Caco-2 (cell line): Measurements from ENCODE around the gene RASGRF2. TPM values are rescaled to one million over a fixed set of nuclear protein-coding genes. Genes with fewer than 3 reads are reported as not detected.

Experiments
- BruUV-seq: library from RNA; stranded (reverse); fragments of 400-500 nt; replicated peaks from 2 replicates; lab custom pipeline; 2021; lab: Mats Ljungman, UMichigan
- CTCF ChIA-PET: fragments of 300-600 bp; sonication (Branson Sonifier 250); formaldehyde crosslinking; loops from one replicate; lab custom pipeline; 2022; ENCODE audit warnings: antibody characterized with exemption; lab: Charles Lee
- POLR2A ChIA-PET: fragments of 300-600 bp; sonication (Branson Sonifier 250); formaldehyde crosslinking; loops from one replicate; lab custom pipeline; 2022; ENCODE audit warnings: antibody characterized with exemption; lab: Charles Lee
- DNase-seq, 2 experiments: peaks; one replicate each; pipeline versions ENCODE4 v3.0.0 to v3.0.0-alpha.2; 2020 to 2022
- H3K27me3 ChIP-seq: replicated peaks from 2 replicates; pipeline ENCODE4 v1.6.0; 2011; ENCODE audit warnings: low read length; ENCODE audit not compliant: control insufficient read depth, insufficient read depth
- H3K36me3 ChIP-seq: 2 replicates; pipeline ENCODE4 v1.5.1; 2011; ENCODE audit warnings: low read length; ENCODE audit not compliant: control insufficient read depth, insufficient read depth
- H3K4me1 ChIP-seq: fragments of 250-450 bp; sonication (Bioruptor Pico); 2 replicates; pipeline ENCODE4 v1.5.1; 2020; ENCODE audit warnings: mild to moderate bottlenecking
- H3K4me3 ChIP-seq: 2 replicates; pipeline ENCODE4 v1.5.1; 2011; ENCODE audit warnings: low read depth, mild to moderate bottlenecking, control low read depth, low read length
- H3K9me3 ChIP-seq: fragments of 250-450 bp; sonication (Bioruptor Pico); 2 replicates; pipeline ENCODE4 v1.5.1; 2020; ENCODE audit warnings: mild to moderate bottlenecking, moderate library complexity
- H3K27ac Mint-ChIP-seq: one replicate; pipeline ENCODE4 v1.8.0; 2022; ENCODE audit warnings: mixed read lengths; ENCODE audit not compliant: unreplicated experiment
- H3K27me3 Mint-ChIP-seq: one replicate; pipeline ENCODE4 v1.8.0; 2022; ENCODE audit warnings: mixed read lengths; ENCODE audit not compliant: insufficient read depth, unreplicated experiment
- H3K36me3 Mint-ChIP-seq: one replicate; pipeline ENCODE4 v1.8.0; 2022; ENCODE audit warnings: mild to moderate bottlenecking, mixed read lengths; ENCODE audit not compliant: insufficient read depth, unreplicated experiment
- H3K4me1 Mint-ChIP-seq: one replicate; pipeline ENCODE4 v1.8.0; 2022; ENCODE audit warnings: low read depth, mixed read lengths; ENCODE audit not compliant: unreplicated experiment
- H3K4me3 Mint-ChIP-seq: one replicate; pipeline ENCODE4 v1.8.0; 2022; ENCODE audit warnings: mild to moderate bottlenecking, moderate library complexity, mixed read lengths; ENCODE audit not compliant: unreplicated experiment
- H3K9me3 Mint-ChIP-seq: one replicate; pipeline ENCODE4 v1.8.0; 2022; ENCODE audit warnings: mixed read lengths; ENCODE audit not compliant: unreplicated experiment
- intact Hi-C: fragments of 100-400 bp; cut with micrococcal nuclease; formaldehyde crosslinking; loops from one replicate; pipeline ENCODE4 v1.10.0; 2022; ENCODE audit not compliant: unreplicated experiment
- total RNA-seq: library from RNA; stranded (reverse); gene quantifications from 2 replicates; pipeline ENCODE4 v1.2.3, GENCODE V29; 2022
- TF ChIP-seq, protein P1 (sequence below), 2 experiments: fragments of 200-600 bp in 1 of 2; IDR thresholded peaks; 1 replicate in 1 of 2; 2 replicates in 1 of 2; pipeline versions ENCODE4 v1.5.1 to v1.8.0; 2011 to 2022; ENCODE audit warnings: antibody characterized with exemption in 1 of 2, control low read depth in 1 of 2, inconsistent platforms in 1 of 2, low read depth in 1 of 2, low read length in 1 of 2, mild to moderate bottlenecking in 1 of 2, moderate library complexity in 1 of 2; ENCODE audit not compliant: insufficient read depth in 1 of 2, severe bottlenecking in 1 of 2, unreplicated experiment in 1 of 2

RASGRF2 gene
- total RNA-seq, 1 experiment from 2014 or later = 23.1 TPM

- no peak overlapping the region for H3K27ac Mint-ChIP-seq
- no peaks in the 10 kb centered on the region for H3K27me3 ChIP-seq
- H3K36me3 Mint-ChIP-seq = peaks cover 11% of the 10 kb centered on the region
- H3K27me3 Mint-ChIP-seq = no peaks in the 10 kb centered on the region
- DNase-seq = no peak
- no peak overlapping the region for H3K4me3 ChIP-seq
- BruUV-seq = no TSS peak
- POLR2A ChIA-PET = no interaction called here
- H3K4me1 Mint-ChIP-seq = no peaks in the 10 kb centered on the region
- H3K36me3 ChIP-seq = peaks cover 3% of the 10 kb centered on the region; the same call in 1 of the 2 replicates
- no peaks in the 10 kb centered on the region for H3K4me1 ChIP-seq
- intact Hi-C loops = no loop called here
- no peak overlapping the region for H3K4me3 Mint-ChIP-seq
- H3K9me3 ChIP-seq = no peaks in the 10 kb centered on the region
- no peaks in the 10 kb centered on the region for H3K9me3 Mint-ChIP-seq
- CTCF ChIA-PET = no interaction called here
- TF ChIP-seq, protein P1, sequence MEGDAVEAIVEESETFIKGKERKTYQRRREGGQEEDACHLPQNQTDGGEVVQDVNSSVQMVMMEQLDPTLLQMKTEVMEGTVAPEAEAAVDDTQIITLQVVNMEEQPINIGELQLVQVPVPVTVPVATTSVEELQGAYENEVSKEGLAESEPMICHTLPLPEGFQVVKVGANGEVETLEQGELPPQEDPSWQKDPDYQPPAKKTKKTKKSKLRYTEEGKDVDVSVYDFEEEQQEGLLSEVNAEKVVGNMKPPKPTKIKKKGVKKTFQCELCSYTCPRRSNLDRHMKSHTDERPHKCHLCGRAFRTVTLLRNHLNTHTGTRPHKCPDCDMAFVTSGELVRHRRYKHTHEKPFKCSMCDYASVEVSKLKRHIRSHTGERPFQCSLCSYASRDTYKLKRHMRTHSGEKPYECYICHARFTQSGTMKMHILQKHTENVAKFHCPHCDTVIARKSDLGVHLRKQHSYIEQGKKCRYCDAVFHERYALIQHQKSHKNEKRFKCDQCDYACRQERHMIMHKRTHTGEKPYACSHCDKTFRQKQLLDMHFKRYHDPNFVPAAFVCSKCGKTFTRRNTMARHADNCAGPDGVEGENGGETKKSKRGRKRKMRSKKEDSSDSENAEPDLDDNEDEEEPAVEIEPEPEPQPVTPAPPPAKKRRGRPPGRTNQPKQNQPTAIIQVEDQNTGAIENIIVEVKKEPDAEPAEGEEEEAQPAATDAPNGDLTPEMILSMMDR (IDR thresholded peaks at IDR 0.05; ENCODE audit: insufficient read depth in 1 of 2, low read depth in 1 of 2, low read length in 1 of 2, severe bottlenecking in 1 of 2, unreplicated experiment in 1 of 2) = no peak
These were observed 275.3 kb downstream of the RASGRF2 start for GRCh38 chr5:81235287-81236072.

GRCh38 chr5:81238460-81238859 is 278.3 kb downstream of the RASGRF2 start:
- no peak overlapping the region for H3K27ac Mint-ChIP-seq
- POLR2A ChIA-PET = no interaction called here

GRCh38 chr5:81239613-81240012 is 279.4 kb downstream of the RASGRF2 start:
- Histone ChIP-seq H3K9me3 (no peaks in the 10 kb centered on the region), H3K4me3 (no peak overlapping the region), H3K27me3 (no peaks in the 10 kb centered on the region), H3K4me1 (peaks cover 5% of the 10 kb centered on the region; the same call in 1 of the 2 replicates), H3K36me3 (peaks cover 3% of the 10 kb centered on the region; the same call in 1 of the 2 replicates)
- Mint-ChIP-seq H3K4me1 (peaks cover 7% of the 10 kb centered on the region), H3K27ac (no peak overlapping the region), H3K4me3 (no peak overlapping the region), H3K36me3 (peaks cover 10% of the 10 kb centered on the region), H3K27me3 (no peaks in the 10 kb centered on the region), H3K9me3 (no peaks in the 10 kb centered on the region)
- TF ChIP-seq, protein P1 (IDR thresholded peaks at IDR 0.05; ENCODE audit: insufficient read depth in 1 of 2, low read depth in 1 of 2, low read length in 1 of 2, severe bottlenecking in 1 of 2, unreplicated experiment in 1 of 2) = no peak
- DNase-seq = no peak
- intact Hi-C loops = no loop called here
- POLR2A ChIA-PET = no interaction called here
- no TSS peak for BruUV-seq
- CTCF ChIA-PET = no interaction called here

More at GRCh38 chr5:81238460-81238859, 278.3 kb downstream of the RASGRF2 start:
- H3K9me3 ChIP-seq = no peaks in the 10 kb centered on the region
- no peak overlapping the region for H3K4me3 Mint-ChIP-seq
- H3K4me3 ChIP-seq = no peak overlapping the region
- peaks cover 3% of the 10 kb centered on the region; the same call in 1 of the 2 replicates for H3K36me3 ChIP-seq
- H3K9me3 Mint-ChIP-seq = no peaks in the 10 kb centered on the region
- CTCF ChIA-PET = no interaction called here
- no peaks in the 10 kb centered on the region for H3K27me3 ChIP-seq
- no TSS peak for BruUV-seq
- intact Hi-C loops = no loop called here
- TF ChIP-seq, protein P1 (IDR thresholded peaks at IDR 0.05; ENCODE audit: insufficient read depth in 1 of 2, low read depth in 1 of 2, low read length in 1 of 2, severe bottlenecking in 1 of 2, unreplicated experiment in 1 of 2) = no peak
- H3K27me3 Mint-ChIP-seq = no peaks in the 10 kb centered on the region
- no peaks in the 10 kb centered on the region for H3K4me1 ChIP-seq
- peaks cover 7% of the 10 kb centered on the region for H3K4me1 Mint-ChIP-seq
- DNase-seq = no peak
- peaks cover 10% of the 10 kb centered on the region for H3K36me3 Mint-ChIP-seq
